GM18526 (cell line): ENCODE results near the gene MRPL16.

Experiments used
- POLR2A ChIP-seq: IDR thresholded peaks from 3 replicates; pipeline ENCODE4 v1.6.1; 2011; ENCODE audit not compliant: insufficient read length; ENCODE audit errors: extremely low read depth

Gene MRPL16

GRCh38 chr11:59810189-59810910 lies at the start of gene MRPL16:
TSS of gene MRPL16 (minus strand) at chr11:59810778. CDS start at chr11:59810658, 120 bp downstream.
- peak; percentile 90 for TF ChIP-seq POLR2A

- TF ChIP-seq POLR2A: no peak
Observed at GRCh38 chr11:59859673-59860072, 49.1 kb upstream of the MRPL16 start.

GRCh38 chr11:59857439-59858434 lies 47.2 kb upstream of the MRPL16 start:
- TF ChIP-seq POLR2A: no peak

DNA sequence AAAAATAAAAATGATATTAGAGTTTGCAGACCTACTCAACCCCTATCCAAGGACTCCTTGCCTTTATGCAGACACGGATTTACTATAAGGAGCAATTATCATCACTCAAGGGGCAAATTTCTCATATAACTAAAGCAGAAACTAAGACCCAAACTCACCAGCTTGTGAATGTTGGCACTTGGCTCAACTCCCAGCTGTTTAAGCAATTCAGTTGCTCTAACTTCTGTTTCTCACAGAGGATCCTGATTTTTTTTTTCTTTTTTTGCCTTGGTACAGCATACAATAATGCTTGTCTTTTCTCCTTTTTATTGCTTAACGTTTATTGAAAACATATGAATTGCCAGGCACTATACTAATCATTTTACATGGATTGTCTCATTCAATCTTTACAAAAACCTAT lies 44.3 kb upstream of the MRPL16 start:
- TF ChIP-seq POLR2A: no peak

- TF ChIP-seq POLR2A: no peak
Observed at GRCh38 chr11:59849129-59849528, 38.6 kb upstream of the MRPL16 start.

DNA sequence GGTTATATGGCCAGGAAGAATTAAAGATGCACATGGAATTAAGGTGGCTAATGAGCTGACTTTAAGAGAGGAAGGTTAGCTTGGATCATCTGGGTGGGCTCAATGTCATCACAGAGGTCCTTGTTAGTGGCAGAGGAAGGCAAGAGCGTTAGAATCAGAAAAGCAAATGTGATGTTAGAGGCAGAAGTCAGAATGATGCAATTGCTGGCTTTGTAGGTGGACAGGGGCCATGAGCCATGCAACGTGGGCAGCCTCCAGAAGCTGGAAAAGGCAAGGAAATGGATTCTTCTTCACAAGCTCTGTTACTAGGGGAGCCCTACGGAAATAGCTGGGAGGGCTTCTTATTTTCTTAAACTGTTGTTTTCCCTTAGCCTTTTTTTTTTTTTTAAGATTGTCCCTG lies 37.0 kb upstream of the MRPL16 start:
- TF ChIP-seq POLR2A: no peak

GRCh38 chr11:59846556-59846955 lies 36.0 kb upstream of the MRPL16 start:
- TF ChIP-seq POLR2A: no peak

DNA sequence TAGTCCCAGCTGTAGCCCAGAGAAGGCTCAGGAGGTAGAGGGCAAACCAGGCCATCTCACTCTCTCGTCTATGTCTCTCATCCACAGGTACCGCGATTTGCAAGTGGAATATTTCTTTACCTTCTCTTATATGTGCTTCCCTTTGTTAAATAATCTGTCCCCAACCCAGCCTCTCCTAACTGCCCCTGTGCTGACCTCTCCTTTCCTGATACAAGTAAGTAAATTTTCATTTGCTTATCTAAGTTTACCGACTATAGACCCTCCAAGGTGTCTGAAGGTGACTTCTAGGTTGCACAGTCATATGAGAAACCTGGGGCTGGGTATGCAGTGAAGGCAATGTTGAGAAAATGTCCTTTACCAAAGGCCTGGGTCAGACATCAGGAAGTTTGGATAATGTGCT lies 34.8 kb upstream of the MRPL16 start, which contains the start of gene CBLIF:
Gene CBLIF (minus strand): TSS at position 101 of the 400 bp plus-strand sequence. CDS start 46 bp downstream, at position 55.
- no peak for TF ChIP-seq POLR2A

- TF ChIP-seq POLR2A: no peak
Observed at GRCh38 chr11:59842316-59842715, 31.7 kb upstream of the MRPL16 start.

DNA sequence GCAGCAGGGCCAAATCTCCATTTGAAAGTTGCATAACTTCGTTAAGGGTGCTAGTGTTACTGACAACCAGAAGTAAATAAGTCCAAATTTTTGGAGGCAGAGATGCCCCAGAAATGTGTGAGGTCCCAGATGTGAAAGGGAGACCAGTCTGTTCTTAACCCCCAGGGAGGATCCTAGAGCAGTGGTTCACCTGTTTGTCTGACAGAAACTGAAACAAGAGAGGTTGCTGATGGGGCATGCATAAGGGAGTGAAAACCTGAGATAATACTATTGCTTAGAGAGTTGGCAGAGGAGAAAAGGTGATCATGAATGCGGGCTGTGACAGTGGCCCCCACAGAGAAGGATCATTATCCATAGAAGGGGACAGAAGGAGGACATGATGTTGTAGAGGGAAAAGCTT lies 30.9 kb upstream of the MRPL16 start:
- TF ChIP-seq POLR2A: no peak

DNA sequence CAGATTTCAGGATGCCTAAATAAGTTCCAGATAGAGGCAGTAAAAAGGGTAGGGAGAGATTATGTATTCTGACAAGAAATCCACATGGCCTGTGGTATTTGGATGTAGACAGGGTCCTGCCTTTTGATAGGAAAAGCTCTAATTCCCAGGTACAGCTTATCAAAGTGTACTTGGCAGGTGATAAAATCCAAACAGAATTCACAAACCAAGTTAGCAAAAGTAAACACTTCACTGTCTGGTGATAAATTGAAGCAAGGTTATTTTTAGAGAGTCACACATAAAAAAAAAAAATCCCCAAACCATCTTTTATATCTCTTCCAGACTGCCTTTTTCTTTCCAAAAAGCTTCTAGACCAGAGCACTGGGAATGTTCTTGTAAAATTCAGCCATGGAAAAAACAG lies 29.0 kb upstream of the MRPL16 start:
- no peak for TF ChIP-seq POLR2A

DNA sequence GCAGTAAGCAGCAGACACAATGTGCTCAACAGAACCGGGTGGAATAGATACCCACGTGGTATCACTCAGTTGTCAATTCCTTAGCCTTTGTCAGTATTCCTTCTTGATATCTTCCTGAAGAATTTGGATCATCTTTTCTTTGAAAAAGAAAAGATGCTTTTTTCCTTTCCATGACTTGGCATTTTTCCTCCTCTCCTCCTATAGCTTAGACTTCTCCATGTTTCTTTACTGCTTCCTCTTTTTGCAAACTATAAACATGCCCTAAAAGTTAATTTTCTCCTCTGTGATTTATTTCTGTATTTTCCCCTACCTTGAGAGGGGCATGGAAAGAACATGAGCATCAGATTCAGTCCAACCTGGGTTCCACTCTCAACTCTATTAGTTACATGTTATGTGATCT lies 23.0 kb upstream of the MRPL16 start:
- TF ChIP-seq POLR2A: no peak

GRCh38 chr11:59829358-59829757 lies 18.8 kb upstream of the MRPL16 start:
- TF ChIP-seq POLR2A: no peak

DNA sequence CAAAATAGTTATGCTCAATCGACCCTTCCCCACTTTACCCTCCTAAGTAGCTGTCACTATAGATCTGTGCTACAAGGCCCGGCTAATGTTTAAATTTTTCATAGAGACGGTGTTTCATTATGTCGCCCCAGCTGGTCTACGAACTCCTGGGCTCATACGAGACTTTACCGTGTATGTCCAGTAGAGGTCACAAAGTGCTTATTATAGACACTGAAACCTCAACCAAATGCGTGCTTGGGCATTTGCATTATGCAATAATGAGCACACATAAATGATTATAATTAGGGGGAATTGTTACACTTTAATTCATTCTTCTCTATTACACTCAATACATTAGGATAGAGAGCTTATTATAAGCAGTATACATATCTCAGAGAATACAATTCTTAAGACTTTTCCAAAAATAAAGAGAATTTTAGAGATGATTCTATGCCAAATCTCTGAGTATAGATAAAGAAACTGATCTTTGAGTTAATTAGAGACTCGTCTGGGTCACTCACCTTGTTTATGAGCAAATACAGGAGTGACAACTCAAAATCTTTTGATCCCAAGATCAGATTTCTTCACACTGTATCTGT lies 12.5 kb upstream of the MRPL16 start:
- no peak for TF ChIP-seq POLR2A

DNA sequence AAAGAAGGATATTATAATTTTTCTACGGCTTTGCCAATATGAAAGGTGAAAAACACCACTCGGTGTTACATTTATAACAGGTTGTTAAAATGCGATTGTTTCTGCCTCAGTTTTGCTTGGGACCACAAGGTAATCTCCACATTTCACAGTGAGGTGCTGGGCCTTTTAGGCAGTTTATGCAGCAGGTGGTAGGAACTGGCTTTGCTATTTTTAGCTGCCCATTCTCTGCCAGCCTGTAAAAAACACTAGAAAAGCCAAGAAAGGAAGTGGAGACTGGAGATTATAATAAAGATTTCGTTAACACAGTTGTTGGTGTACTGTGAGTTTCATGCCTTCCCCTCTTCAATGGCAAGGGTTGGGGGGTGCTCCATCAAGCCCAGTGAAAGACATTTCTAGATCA lies 8.0 kb upstream of the MRPL16 start:
- TF ChIP-seq POLR2A: no peak

- no peak for TF ChIP-seq POLR2A
Observed at GRCh38 chr11:59815754-59816153, 5.2 kb upstream of the MRPL16 start.
